ENCODE measurements around the gene SCYL3.

- TF ChIP-seq CTCF (IDR thresholded peaks at IDR 0.05) (no peak), POLR2A (IDR thresholded peaks at IDR 0.05) (peak; percentile 7 to 60), EP300 (IDR thresholded peaks at IDR 0.05) (peak in 2 of 4 donors; percentile 25 to 44), POLR2AphosphoS5 (IDR thresholded peaks at IDR 0.05) (peak; percentile 51 to 76 (median 64))
Observed at GRCh38 chr1:169893645-169894423, at the start of gene SCYL3.
